Fibroblast of mammary gland (primary cell): ENCODE data around the gene VPS50.

ENCODE experiments used
- DNase-seq: peaks from one replicate; pipeline ENCODE4 v3.0.0-alpha.2; 2010; ENCODE audit warnings: low read depth
- H3K4me3 ChIP-seq: 2 replicates; pipeline ENCODE4 v1.5.1; 2011; ENCODE audit warnings: low read depth, mild to moderate bottlenecking, low read length, moderate library complexity; ENCODE audit not compliant: control insufficient read depth
- TF ChIP-seq, protein P1 (sequence below): conservative IDR thresholded peaks from 2 replicates; pipeline ENCODE4 v1.5.1; 2011; ENCODE audit warnings: low read depth, low read length, inconsistent platforms; ENCODE audit not compliant: control insufficient read depth, insufficient read depth

The VPS50 gene

DNA sequence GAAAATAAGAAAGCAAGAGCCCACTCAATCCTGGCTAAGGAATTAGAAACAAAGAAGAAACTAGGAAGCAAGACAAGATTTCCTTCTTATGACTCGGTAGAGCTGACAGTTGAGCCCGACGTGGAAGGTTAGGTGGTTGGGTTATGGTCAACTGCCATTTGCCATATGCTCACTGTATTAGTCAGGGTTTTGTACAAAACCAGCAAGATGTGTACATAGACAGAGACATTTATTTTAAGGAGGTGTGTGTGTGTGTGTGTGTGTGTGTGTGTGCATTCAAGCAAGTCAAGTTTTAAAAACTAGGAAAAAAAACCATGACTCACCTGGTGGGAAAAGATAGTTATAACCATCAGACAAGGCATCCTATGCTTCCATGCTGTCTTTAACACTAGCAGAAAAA lies 158.5 kb downstream of the VPS50 start:
- TF ChIP-seq, protein P1, sequence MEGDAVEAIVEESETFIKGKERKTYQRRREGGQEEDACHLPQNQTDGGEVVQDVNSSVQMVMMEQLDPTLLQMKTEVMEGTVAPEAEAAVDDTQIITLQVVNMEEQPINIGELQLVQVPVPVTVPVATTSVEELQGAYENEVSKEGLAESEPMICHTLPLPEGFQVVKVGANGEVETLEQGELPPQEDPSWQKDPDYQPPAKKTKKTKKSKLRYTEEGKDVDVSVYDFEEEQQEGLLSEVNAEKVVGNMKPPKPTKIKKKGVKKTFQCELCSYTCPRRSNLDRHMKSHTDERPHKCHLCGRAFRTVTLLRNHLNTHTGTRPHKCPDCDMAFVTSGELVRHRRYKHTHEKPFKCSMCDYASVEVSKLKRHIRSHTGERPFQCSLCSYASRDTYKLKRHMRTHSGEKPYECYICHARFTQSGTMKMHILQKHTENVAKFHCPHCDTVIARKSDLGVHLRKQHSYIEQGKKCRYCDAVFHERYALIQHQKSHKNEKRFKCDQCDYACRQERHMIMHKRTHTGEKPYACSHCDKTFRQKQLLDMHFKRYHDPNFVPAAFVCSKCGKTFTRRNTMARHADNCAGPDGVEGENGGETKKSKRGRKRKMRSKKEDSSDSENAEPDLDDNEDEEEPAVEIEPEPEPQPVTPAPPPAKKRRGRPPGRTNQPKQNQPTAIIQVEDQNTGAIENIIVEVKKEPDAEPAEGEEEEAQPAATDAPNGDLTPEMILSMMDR, result no peak
- H3K4me3 ChIP-seq, result no peak overlapping the region
- no peak for DNase-seq

DNA sequence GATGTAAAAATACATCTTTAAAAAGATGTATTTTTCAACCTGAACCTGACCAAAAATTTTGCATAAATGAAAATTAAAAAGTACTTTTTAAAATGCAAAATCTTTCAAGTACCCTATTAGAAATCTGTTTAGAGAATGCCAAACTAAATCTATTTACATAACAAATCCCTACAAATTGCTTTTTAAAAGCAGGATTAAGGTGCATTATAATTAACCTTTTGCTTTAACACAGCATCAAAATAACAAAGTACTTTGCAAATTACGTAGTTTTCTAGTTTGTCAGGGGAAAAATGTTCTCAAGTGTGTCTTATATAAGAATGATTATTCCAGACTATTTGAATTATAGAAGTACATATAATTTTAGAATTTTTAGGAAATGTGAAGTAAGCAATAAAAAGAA lies 160.8 kb downstream of the VPS50 start:
- H3K4me3 ChIP-seq, result no peak overlapping the region
- TF ChIP-seq, protein P1, result no peak
- DNase-seq, result no peak

DNA sequence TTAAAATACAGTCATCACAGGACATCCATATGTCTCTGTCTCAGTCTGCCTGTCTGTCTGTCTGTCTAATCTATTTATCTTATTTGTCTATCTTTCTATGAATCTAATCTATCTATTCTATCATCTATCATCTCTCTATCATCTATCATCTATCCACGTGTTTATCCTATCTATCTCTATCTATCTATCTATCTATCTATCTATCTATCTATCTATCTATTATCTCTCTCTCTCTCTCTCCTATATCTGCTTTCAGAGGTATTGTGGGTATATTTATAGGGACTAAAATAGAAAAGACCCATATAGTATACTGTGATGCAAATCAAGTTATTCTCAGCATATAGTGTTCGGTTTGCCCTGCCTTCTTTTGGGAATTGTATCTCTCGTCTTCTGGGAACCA lies 167.5 kb downstream of the VPS50 start:
- H3K4me3 ChIP-seq, result no peak overlapping the region
- no peak for DNase-seq
- TF ChIP-seq, protein P1, result no peak

DNA sequence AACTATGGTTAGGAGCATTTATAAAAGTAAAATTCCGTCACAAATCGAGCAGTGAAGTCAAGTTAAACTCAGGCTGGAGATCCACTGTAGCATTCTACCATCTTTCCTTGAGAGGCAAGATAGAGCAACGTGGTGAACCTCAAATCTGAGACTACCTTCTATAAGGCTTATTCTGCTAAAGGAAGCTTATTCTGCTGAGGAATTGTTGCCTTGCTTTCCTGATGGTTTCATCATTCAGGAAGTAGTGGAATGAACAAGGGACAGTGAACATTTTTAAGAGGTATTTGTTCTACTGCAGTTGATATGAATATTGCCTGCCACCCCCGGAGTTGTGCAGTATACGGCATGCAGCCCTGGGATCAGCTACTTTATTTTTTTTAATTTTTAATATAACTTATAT lies 170.8 kb downstream of the VPS50 start:
- TF ChIP-seq, protein P1, result no peak
- no peak for DNase-seq
- no peak overlapping the region for H3K4me3 ChIP-seq

- no peak overlapping the region for H3K4me3 ChIP-seq
- TF ChIP-seq, protein P1, result no peak
- DNase-seq, result no peak
Measured at GRCh38 chr7:93407239-93407638, 175.1 kb downstream of the VPS50 start.

DNA sequence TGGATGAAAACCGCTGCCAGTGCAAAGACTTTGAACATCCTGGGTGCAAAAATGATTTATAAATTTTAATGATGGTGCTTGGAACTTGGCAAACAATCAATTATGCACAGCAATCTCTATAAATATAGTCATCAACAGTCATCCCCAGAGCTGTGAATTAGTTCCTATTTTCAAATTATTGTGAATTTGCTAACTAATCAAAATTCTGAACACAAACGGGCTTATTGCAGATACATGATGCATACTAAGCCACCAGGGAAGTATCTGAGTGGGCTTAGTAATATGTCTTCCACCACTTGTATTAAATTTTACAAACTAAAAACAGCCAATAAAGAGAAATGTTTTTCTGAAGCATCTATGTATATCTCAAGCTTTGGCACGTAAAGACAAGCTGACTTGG lies 177.2 kb downstream of the VPS50 start:
- TF ChIP-seq, protein P1, result no peak
- no peak for DNase-seq
- no peak overlapping the region for H3K4me3 ChIP-seq
